ENCODE measurements around the gene TNNC1. TPM values are rescaled to one million over a fixed set of nuclear protein-coding genes. Genes with fewer than 3 reads are reported as not detected.

Gene TNNC1
- total RNA-seq, 1 experiment from 2014 or later, result 16.5 TPM

GRCh38 chr3:52443791-52444687 lies 9.8 kb downstream of the TNNC1 start:
- no peak for DNase-seq (ENCODE audit: low spot score)

- DNase-seq (ENCODE audit: low spot score), result no peak
Measured at GRCh38 chr3:52443268-52443610, 10.6 kb downstream of the TNNC1 start.

DNA sequence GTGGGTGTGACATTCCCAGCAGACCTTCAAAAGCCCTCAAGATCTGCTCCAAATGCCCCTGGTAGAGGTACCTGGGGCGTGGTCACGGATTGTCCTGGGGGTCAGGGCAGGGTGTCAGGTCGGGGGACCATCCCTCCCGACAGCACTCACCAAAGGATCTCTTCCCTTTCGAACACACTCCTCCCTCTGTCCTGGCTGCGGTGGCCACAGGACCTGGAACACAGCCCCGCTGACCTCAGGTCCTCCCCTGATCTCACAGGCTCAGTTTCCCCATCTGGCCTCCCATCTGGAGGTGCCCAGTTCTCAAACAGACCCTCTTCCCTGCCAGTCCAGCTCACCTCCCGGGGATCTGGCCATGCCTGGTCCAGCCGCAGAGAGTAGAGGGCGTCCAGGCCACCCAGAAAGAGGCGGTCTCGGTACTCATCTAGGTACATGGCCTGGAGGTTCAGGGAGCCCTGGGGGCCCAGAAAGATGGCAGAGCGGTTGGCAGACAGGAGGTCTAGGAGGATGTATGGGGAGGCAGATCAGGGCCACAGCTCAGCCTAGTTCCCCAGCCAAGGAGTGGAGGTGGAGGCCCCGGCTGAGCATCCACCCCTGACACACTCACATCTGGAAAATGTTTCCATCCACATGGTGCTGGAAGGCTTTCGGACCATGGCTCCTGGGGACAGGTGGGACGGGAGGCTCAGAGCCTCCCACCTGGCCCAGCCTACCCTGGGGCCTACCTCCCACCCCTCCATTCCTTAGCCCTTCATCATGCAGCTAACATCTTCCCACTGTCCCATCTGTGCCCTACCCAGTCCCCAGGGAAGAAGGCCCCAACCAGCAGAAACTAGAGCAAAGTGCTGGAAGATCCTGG lies 11.2 kb downstream of the TNNC1 start:
- no peak for DNase-seq (ENCODE audit: low spot score)

DNA sequence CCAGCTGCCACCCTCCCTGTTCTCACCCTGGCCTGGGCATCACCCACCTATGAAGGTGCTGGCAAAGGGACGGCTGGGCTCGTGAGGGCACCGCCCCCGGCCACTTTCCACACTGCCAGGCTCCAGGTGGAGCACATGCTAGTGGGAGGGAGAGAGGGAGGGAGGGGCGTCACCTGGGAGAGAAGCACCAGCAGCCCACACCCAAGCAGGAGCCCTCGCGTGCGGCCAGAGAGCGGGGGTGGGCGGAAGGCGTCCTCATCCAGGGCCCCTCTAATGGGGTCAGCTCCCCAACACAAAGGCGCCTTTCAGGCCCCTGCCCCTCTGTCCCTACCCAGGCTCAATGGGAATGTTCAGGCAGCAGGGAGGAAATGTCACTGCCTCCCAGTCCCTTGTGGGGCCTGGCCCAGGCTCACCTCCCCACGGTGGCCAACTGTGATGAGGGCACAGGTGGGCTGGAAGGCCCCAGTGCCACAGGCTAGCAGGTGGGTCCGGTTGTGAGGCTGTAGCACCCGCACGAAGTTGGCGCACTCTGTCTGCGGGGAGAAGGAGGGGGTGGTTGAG lies 12.0 kb downstream of the TNNC1 start:
- DNase-seq (ENCODE audit: low spot score), result no peak

DNA sequence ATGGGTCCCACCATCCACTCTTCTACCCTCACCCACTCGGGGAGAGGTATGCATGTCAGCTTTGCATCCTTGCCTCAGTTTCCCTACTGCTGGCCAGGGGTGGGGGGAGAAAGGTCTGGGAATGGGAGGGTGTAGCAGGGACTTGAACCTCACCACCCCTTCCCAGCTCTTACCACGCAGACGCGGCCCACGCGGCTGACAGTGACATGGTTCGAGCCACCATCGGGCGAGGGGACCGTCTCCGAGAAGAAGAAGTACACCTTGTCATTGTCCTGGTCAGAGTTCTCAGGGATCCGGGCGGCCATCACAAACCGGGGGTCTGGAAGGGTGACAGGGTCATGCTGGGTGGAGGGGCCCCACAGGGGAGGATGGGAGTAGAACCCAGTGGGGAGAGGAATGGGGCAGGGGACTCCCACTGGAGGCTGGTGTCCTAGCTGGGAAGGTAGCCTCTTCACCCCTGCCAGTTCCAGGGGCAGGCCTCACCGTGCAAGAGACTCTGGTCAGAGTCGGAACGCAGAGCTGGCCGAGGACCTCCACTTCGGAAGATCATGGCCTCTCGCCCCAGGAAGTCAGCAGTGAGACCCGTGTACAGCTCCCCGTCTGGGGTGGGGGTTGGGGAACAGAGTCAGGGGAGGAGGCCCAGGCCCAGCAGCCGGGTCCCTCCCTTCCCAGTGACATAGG lies 12.6 kb downstream of the TNNC1 start:
- DNase-seq (ENCODE audit: low spot score), result no peak

- DNase-seq (ENCODE audit: low spot score), result no peak
Measured at GRCh38 chr3:52440671-52441070, 13.2 kb downstream of the TNNC1 start.

DNA sequence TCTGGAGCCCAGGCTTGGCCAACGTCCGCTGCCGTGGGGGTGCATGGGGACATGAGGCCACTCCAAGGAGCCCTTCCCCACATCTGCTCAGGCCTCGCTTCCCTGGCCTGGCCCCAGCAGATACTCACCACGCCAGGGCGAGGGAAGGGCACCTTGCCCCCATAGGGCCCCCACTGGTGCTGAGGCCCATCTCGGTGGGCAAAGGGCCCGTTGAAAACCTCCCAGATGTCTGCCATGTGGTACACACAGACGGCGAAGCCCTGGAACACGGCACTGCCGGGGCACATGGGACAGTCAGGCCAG lies 13.6 kb downstream of the TNNC1 start:
- no peak for DNase-seq (ENCODE audit: low spot score)

DNA sequence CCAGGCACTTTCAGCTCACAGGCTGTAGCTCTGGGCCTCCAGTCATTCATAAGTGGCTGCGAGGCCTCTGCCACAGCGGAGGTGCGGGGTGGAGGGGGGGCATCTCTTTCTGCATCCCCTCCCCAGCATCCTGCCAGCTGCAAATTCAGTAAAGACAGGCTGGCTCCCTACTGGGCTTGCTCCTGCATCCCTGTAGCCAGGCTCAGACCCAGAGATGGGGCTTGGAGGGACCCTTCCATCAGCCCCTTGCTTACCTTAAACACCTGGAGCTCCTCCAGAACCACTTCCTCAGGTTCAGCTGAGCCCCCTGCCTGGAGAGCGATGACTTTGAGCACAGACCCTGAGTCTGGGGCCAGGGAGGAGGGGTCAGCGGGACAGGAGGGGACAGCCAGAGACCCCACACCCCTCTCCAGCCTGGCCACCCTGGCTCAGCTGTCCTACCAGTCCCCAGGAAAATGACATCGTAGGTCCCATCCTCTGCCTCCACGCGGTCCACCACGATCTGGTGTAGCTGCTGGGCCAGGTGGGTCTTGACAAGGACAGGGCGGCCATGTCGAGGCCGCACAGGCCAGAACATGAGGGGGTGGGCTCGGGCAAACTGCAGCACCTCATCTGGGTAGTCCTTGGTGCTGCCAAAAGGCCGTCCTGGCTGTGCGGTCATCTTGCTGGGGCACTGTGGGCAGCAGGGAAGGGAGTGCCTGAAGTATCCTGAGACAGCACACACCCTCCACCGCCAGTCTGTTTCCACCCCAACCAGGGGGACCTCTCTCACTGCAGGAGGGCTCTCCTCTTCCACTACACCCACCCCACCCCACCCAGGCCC lies 14.2 kb downstream of the TNNC1 start:
- no peak for DNase-seq (ENCODE audit: low spot score)

GRCh38 chr3:52438579-52439425 lies 15.0 kb downstream of the TNNC1 start:
- no peak for DNase-seq (ENCODE audit: low spot score)

- DNase-seq (ENCODE audit: low spot score), result no peak
Measured at GRCh38 chr3:52438104-52438376, 15.8 kb downstream of the TNNC1 start.

- no peak for DNase-seq (ENCODE audit: low spot score)
Measured at GRCh38 chr3:52437326-52438103, 16.3 kb downstream of the TNNC1 start.

DNA sequence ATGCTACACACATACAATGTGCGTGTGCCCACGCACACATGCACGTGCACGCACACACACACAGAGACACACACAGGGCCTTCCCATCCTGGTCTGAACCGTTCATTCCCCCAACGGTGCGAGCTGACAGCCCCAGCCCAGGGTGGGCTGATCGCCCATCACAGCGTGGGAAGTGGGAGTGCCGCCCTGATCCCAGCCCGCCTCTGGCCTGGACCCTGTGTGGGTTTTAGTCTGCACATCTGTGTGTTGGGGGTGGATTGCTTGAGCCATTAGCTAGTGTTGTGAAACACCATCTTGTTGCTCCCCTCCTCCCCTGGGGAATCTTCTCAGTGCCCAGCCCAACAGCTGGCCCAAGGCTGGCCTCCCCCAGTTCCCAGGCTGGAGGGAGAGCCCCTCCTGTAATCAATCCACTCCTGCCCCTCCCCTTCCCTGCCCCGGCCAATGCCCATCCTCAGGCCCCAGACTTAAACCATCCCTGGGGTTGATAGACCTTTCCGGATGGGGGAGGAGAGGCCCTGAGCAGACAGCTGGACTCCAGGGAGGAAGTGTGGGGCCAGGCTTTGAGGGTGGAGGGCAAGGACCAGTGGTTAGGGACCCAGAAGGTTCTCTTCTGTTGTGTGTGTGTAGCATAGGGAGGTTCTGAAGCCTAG lies 17.2 kb downstream of the TNNC1 start:
- DNase-seq (ENCODE audit: low spot score), result no peak

DNA sequence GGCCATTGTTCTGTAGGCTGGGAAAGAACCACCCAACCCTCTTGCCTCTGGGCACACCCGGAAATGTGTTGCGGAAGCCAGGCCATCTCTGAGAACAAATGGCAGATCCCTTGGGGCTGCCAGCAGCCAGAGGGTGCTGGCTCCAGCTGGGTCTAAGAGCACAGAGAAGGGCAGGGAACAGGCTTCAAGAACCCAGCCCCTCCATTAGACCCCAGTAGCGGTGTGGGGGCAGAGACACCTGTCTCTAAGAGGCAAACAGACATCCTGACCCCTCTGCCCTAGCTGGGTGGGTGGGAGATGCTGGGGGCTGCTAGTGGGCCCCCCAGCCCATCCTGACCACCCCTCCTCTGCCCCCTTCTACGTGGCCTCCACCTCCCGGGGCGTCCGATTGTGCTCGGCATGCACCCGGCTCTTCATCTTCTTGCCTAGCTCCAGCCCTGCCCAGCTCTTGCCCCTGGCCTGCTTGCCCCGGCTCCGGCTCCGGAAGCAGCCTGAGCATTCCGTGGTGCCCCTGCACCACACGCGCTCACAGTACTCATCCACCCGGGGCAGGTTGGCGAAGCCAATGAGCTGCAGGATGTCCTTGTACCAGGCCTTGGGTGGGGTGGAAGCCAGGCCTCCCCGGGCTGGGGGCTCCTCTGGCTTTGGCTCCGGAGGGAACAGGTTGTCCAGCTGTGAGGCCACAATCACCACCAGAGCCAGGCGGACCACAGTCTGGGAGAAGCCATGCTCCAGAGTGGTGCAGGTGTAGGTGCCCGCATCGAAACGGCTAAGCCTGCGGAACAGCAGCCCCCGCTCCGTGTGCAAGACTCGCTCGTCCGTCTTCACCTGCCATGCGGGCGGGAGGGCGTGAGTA lies 18.4 kb downstream of the TNNC1 start:
- DNase-seq (ENCODE audit: low spot score), result no peak

- no peak for DNase-seq (ENCODE audit: low spot score)
Measured at GRCh38 chr3:52434491-52435115, 19.2 kb downstream of the TNNC1 start.

DNA sequence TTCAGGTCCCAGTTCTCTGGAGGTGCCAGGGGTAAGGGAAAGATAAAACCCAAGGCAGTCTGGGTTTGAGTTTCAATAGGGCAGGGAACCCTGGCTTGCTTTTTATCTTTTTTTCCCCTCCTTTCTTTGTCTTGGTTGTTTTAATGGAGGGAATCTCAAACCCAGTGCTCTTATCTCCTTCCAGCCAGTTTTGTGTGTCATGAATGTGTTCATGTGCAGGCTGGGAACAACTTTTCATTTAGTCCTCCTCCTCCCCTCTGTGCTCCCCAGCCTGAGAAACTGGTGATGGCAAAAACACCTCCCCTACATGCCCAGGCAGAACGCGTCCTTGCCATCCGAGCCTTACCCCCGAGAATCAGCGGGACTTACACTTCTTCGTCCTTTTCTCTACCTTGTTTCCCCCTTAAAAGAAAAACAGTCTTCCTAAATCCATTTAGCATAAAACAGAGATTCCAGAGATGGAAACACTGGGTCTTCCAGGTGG lies 19.8 kb downstream of the TNNC1 start:
- no peak for DNase-seq (ENCODE audit: low spot score)

DNA sequence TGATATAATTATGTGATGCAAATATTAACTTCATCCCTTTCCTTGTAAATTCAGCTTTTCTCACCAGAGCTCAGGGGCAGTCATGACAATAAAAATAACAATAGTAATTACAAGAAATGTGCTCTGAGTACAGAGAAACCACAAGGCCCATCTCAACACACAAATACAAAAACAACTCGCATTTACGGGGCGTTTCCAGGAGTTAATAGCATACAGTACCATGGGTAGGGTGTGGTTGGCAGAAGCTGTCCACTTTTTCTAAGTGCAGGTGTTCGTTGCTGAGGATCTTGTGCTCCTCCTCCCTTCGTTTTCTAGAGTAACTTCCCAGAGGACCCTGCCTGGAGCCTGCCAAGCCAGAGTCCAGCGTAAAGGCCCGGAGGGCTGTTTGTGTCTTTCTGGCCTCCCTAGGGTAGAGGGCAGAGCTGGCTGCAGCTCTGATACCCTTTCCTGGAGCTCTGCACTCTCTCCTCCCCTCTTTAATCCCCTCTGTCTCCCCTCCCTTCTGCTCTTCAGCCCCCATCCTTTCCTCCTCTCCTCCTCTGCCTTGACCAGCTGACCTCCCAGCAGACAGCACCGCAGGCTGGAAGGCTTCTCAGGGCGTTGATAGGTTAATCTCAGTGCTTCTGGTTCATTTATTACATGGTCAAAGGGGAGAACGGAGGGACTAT lies 20.4 kb downstream of the TNNC1 start:
- DNase-seq (ENCODE audit: low spot score), result no peak

DNA sequence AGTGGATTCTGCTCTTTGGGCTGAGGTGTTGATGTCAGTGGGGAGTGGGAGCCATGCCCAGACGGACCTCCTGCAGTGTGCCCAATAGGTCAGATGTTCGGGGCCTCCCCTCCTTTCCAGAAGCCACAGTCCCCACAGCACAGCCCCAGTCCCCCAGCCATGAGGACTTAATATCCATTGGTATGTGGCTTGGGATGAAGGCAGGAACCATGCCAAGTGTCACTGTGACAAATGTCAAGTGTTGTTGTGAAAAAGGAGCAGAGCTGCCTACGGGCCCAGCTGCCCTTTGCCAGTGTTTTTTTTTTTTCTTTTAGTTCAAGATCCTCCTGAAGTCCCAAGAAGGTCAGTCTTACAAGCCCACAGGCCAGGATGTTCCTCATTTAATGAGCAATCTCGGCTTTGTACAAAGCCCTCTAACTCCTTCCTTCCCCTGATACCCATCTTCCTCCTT lies 21.1 kb downstream of the TNNC1 start:
- no peak for DNase-seq (ENCODE audit: low spot score)
